Endometrial microvascular endothelial cells (primary cell): ENCODE measurements around the gene DNAH8. TPM values are rescaled to one million over a fixed set of nuclear protein-coding genes. Genes with fewer than 3 reads are reported as not detected.

Experiments used
- in situ Hi-C: cut with HindIII; loops from 2 replicates; pipeline ENCODE4 v1.10.0; 2017; ENCODE audit warnings: low sequenced_read_pairs, low pct_unique_long_range_greater_than_20kb; ENCODE audit errors: inconsistent ontology term
- total RNA-seq: library from RNA; depleted of rRNA; stranded (reverse); fragments of >200 nt; gene quantifications from one replicate; pipeline ENCODE4 v1.2.3, GENCODE V29; 2015; ENCODE audit errors: inconsistent ontology term

Gene DNAH8
- total RNA-seq, 1 donor from 2014 or later = 0.09 TPM

GRCh38 chr6:38924791-38925509 lies 209.8 kb downstream of the DNAH8 start:
- in situ Hi-C loops = no loop called here

- in situ Hi-C loops = no loop called here
These were observed 214.4 kb downstream of the DNAH8 start for GRCh38 chr6:38929560-38929959.

GRCh38 chr6:38933426-38933825 lies 218.3 kb downstream of the DNAH8 start:
- in situ Hi-C loops = no loop called here

GRCh38 chr6:38935051-38935450 lies 219.9 kb downstream of the DNAH8 start:
- in situ Hi-C loops = no loop called here

GRCh38 chr6:38937839-38938613 lies 222.9 kb downstream of the DNAH8 start:
- in situ Hi-C loops = no loop called here

- in situ Hi-C loops = no loop called here
These were observed 223.6 kb downstream of the DNAH8 start for GRCh38 chr6:38938741-38939140.

- in situ Hi-C loops = no loop called here
These were observed 227.3 kb downstream of the DNAH8 start for GRCh38 chr6:38942442-38942841.

- in situ Hi-C loops = no loop called here
These were observed 227.9 kb downstream of the DNAH8 start for GRCh38 chr6:38942965-38943364.

- in situ Hi-C loops = no loop called here
These were observed 228.9 kb downstream of the DNAH8 start for GRCh38 chr6:38943964-38944363.

GRCh38 chr6:38944655-38945279 lies 229.7 kb downstream of the DNAH8 start:
- in situ Hi-C loops = no loop called here

GRCh38 chr6:38955861-38956260 lies 240.8 kb downstream of the DNAH8 start:
- in situ Hi-C loops = no loop called here

- in situ Hi-C loops = no loop called here
These were observed 242.3 kb downstream of the DNAH8 start for GRCh38 chr6:38957426-38957825.

GRCh38 chr6:38959138-38959537 lies 244.0 kb downstream of the DNAH8 start:
- in situ Hi-C loops = no loop called here

- in situ Hi-C loops = no loop called here
These were observed 253.6 kb downstream of the DNAH8 start for GRCh38 chr6:38968702-38969149.

GRCh38 chr6:38973178-38974057 lies 258.3 kb downstream of the DNAH8 start:
- in situ Hi-C loops = no loop called here

GRCh38 chr6:38974389-38975151 lies 259.5 kb downstream of the DNAH8 start:
- in situ Hi-C loops = no loop called here

GRCh38 chr6:38975621-38976049 lies 260.5 kb downstream of the DNAH8 start:
- in situ Hi-C loops = no loop called here

- in situ Hi-C loops = no loop called here
These were observed 260.9 kb downstream of the DNAH8 start for GRCh38 chr6:38976051-38976450.
